RPMI8226 (cell line): Measurements from ENCODE around the gene FARP2.
A peak's percentile ranks its signal among the peaks of the same experiment; 100 is the strongest.
"Not testable (repeated sequence)": the region's sequence is repeated elsewhere in the genome, so short reads cannot be mapped to it uniquely, and the experiment has no call there.

Experiments
- DNase-seq: peaks from one replicate; pipeline ENCODE4 v3.0.0-alpha.2; 2015

The FARP2 gene

GRCh38 chr2:241412144-241412543, 56.1 kb downstream of the FARP2 start:
- no peak for DNase-seq

- DNase-seq, result not testable (repeated sequence)
Measured at GRCh38 chr2:241413501-241413900, 57.4 kb downstream of the FARP2 start.

GRCh38 chr2:241413929-241414580, 58.0 kb downstream of the FARP2 start:
- no peak for DNase-seq

GRCh38 chr2:241415196-241415595, 59.1 kb downstream of the FARP2 start:
- no peak for DNase-seq

- DNase-seq, result no peak
Measured at GRCh38 chr2:241417626-241418025, 61.5 kb downstream of the FARP2 start.

GRCh38 chr2:241421330-241421729, 65.2 kb downstream of the FARP2 start:
- no peak for DNase-seq

- DNase-seq, result not testable (repeated sequence)
Measured at GRCh38 chr2:241421942-241422341, 65.9 kb downstream of the FARP2 start.

- DNase-seq, result no peak
Measured at GRCh38 chr2:241422350-241422749, 66.3 kb downstream of the FARP2 start.

- not testable (repeated sequence) for DNase-seq
Measured at GRCh38 chr2:241423489-241423888, 67.4 kb downstream of the FARP2 start.

- DNase-seq, result no peak
Measured at GRCh38 chr2:241425368-241425767, 69.3 kb downstream of the FARP2 start.

- no peak for DNase-seq
Measured at GRCh38 chr2:241430178-241430577, 74.1 kb downstream of the FARP2 start.

- DNase-seq, result no peak
Measured at GRCh38 chr2:241432824-241433448, 76.9 kb downstream of the FARP2 start.

GRCh38 chr2:241437179-241437578, 81.1 kb downstream of the FARP2 start:
- DNase-seq, result no peak

- no peak for DNase-seq
Measured at GRCh38 chr2:241441492-241441891, 85.4 kb downstream of the FARP2 start.

GRCh38 chr2:241443486-241444223, 87.6 kb downstream of the FARP2 start:
- DNase-seq, result peak; percentile 95

GRCh38 chr2:241445426-241445825, 89.3 kb downstream of the FARP2 start:
- DNase-seq, result peak; percentile 30

GRCh38 chr2:241450092-241450491, 94.0 kb downstream of the FARP2 start:
- not testable (repeated sequence) for DNase-seq

GRCh38 chr2:241451840-241452506, 95.9 kb downstream of the FARP2 start:
- no peak for DNase-seq

- not testable (repeated sequence) for DNase-seq
Measured at GRCh38 chr2:241453919-241454318, 97.8 kb downstream of the FARP2 start.

GRCh38 chr2:241454837-241455485, 98.9 kb downstream of the FARP2 start:
- DNase-seq, result no peak

- no peak for DNase-seq
Measured at GRCh38 chr2:241456546-241456945, 100.5 kb downstream of the FARP2 start.

- DNase-seq, result no peak
Measured at GRCh38 chr2:241458687-241459086, 102.6 kb downstream of the FARP2 start.

- no peak for DNase-seq
Measured at GRCh38 chr2:241459520-241459919, 103.4 kb downstream of the FARP2 start.
